ENCODE results near the gene PDXP. TPM values are rescaled to one million over a fixed set of nuclear protein-coding genes. Genes with fewer than 3 reads are reported as not detected.
A peak's percentile ranks its signal among the peaks of the same experiment; 100 is the strongest.

PDXP gene
- total and polyA plus RNA-seq, 9 of the 15 experiments (the other 6 are each of a cell fraction or from before 2014, with no cell fraction given) = 7.9 to 54.2 (median 38.8) TPM

- Histone ChIP-seq H3K4me2 (ENCODE audit: insufficient read depth, low read length) (peak overlapping the region; percentile 92), H2AFZ (ENCODE audit: low read depth, low read length) (no peak overlapping the region), H3K36me3 (ENCODE audit: control insufficient read depth, insufficient read depth, low read length) (peaks cover 46% of the 10 kb centered on the region; the same call in 2 of the 3 replicates), H3K4me1 (replicated peaks in 1 of 2; ENCODE audit: control insufficient read depth in 2 of 2, insufficient read depth in 2 of 2, low read length in 2 of 2) (peaks cover 20 to 31% of the 10 kb centered on the region in 2 experiments), H3K9me1 (ENCODE audit: control insufficient read depth, insufficient read depth, low read length) (peaks cover 4% of the 10 kb centered on the region), H3K4me3 (peak overlapping the region; percentile 63), H3K79me2 (ENCODE audit: control insufficient read depth, insufficient read depth, low read length) (peaks cover 69% of the 10 kb centered on the region), H3K27ac (ENCODE audit: extremely low read depth, low read depth, low read length) (peak overlapping the region; percentile 66; the same call in 2 of the 3 replicates), H3K9me3 (replicated peaks; ENCODE audit: control insufficient read depth, insufficient read depth, low read depth, low read length) (no peaks in the 10 kb centered on the region), H4K20me1 (replicated peaks; ENCODE audit: control insufficient read depth, insufficient read depth, low read length) (peaks cover 17% of the 10 kb centered on the region), H3K9ac (ENCODE audit: insufficient read depth in 1 of 2, low read depth in 2 of 2, low read length in 2 of 2) (peak overlapping the region; percentile 71 to 86; a peak in 3 of 4 replicates), H3K27me3 (ENCODE audit: control insufficient read depth in 2 of 2, insufficient read depth in 2 of 2, low read length in 2 of 2) (no peaks in the 10 kb centered on the region)
- ChIA-PET CTCF (ENCODE audit: low intra/inter-chr PET ratio) (interaction anchor here (1.3 kb wide), 1 partner anchor 21 kb away, joined by 9 read pairs; no protein-coding TSS in a partner anchor), POLR2A (interaction anchor here (0.8 to 1.7 kb wide), 4 partner anchors 11 to 99 kb away, joined by 3 to 11 read pairs (median 7); partner anchors contain the start of gene LGALS1)
- in situ Hi-C loops (cut with MboI) (no loop called here), intact Hi-C loops (cut with micrococcal nuclease) (loop anchor here (1.0 kb wide), 1 partner anchor 21 kb away; no protein-coding TSS in a partner anchor)
- no peak for DNase-seq (ENCODE audit: extremely low read depth in 1 of 4, low spot score in 3 of 4)
- no peak for ATAC-seq
- WGBS (ENCODE audit: insufficient coverage, low coverage, missing lambda C conversion rate) = 57% methylated on average over 1 of the region's 2 CpGs
- no TSS peak for BruUV-seq (replicated peaks)
- no peak for FAIRE-seq
- TF ChIP-seq BCOR (IDR thresholded peaks at IDR 0.05) (peak; percentile 81), KDM1A (IDR thresholded peaks at IDR 0.05) (peak in 1 of 2 experiments; percentile 32; a peak in 1 of 4 replicates), CXXC5 (CRISPR knock-in tag; IDR thresholded peaks at IDR 0.05) (no peak), ZFP36 (IDR thresholded peaks at IDR 0.05; ENCODE audit: low read depth, low read length, partially characterized antibody) (peak; percentile 96), RBM34 (IDR thresholded peaks at IDR 0.05; ENCODE audit: borderline replicate concordance, insufficient read depth, low read length) (no peak), U2AF2 (optimal IDR thresholded peaks at IDR 0.05; ENCODE audit: low read depth, low read length) (no peak), MEF2A (IDR thresholded peaks at IDR 0.05; ENCODE audit: control insufficient read depth, low read depth, low read length) (no peak), ZNF133 (CRISPR knock-in tag; IDR thresholded peaks at IDR 0.05) (no peak), TCF7L2 (IDR thresholded peaks at IDR 0.05; ENCODE audit: low read depth, low read length) (no peak), RBM25 (IDR thresholded peaks at IDR 0.05; ENCODE audit: low read depth, low read length, severe bottlenecking) (peak; percentile 75), ZNF436 (CRISPR knock-in tag; IDR thresholded peaks at IDR 0.05) (peak; percentile 77; the same call in 1 of the 2 replicates)
Observed at GRCh38 chr22:37660709-37661045, 2.2 kb downstream of the PDXP start.
